ENCODE data around the gene GNRH2. TPM values are rescaled to one million over a fixed set of nuclear protein-coding genes. Genes with fewer than 3 reads are reported as not detected.

The GNRH2 gene
- total RNA-seq, 1 experiment from 2014 or later: not detected

DNA sequence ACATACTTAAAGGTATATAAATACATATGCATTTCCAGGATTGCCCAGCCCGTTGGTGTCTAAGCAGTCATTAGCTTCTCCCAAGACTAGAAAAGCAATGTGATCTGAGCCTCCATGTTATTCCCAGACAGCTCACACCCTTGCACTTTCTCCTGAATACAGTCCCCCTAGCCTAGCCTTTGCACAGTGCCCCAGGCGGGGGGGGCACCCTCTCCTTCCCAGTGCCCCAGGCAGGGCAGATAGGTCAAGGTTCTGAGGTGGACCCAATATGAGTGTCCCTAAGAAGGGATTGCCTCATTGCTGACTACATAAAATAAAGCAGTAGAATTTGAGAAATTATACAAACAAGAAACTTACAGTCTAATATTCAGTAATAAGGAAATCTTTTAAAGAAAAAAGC is 15.4 kb upstream of the GNRH2 start:
- Mint-ChIP-seq H3K36me3 (ENCODE audit: insufficient read depth, unreplicated experiment) (peaks cover 55% of the 10 kb centered on the region), H3K27me3 (ENCODE audit: insufficient read depth, unreplicated experiment) (no peaks in the 10 kb centered on the region), H3K9me3 (ENCODE audit: unreplicated experiment) (no peaks in the 10 kb centered on the region), H3K4me3 (ENCODE audit: unreplicated experiment) (no peak overlapping the region), H3K27ac (ENCODE audit: unreplicated experiment) (no peak overlapping the region), H3K4me1 (ENCODE audit: low read depth, unreplicated experiment) (peaks cover 16% of the 10 kb centered on the region)
- Histone ChIP-seq H3K4me3 (ENCODE audit: low read depth, low read length) (no peak overlapping the region), H3K27me3 (replicated peaks; ENCODE audit: control insufficient read depth, insufficient read depth, low read length) (no peaks in the 10 kb centered on the region), H3K36me3 (ENCODE audit: control insufficient read depth, insufficient read depth, low read length) (peaks cover 7% of the 10 kb centered on the region; the same call in 1 of the 2 replicates), H3K9me3 (no peaks in the 10 kb centered on the region), H3K4me1 (peaks cover 20% of the 10 kb centered on the region)
- intact Hi-C loops (cut with micrococcal nuclease; ENCODE audit: unreplicated experiment): no loop called here
- TF ChIP-seq CTCF (IDR thresholded peaks at IDR 0.05; ENCODE audit: insufficient read depth in 1 of 2, low read depth in 1 of 2, low read length in 1 of 2, severe bottlenecking in 1 of 2, unreplicated experiment in 1 of 2): no peak
- ChIA-PET POLR2A (no interaction called here), CTCF (no interaction called here)
- no TSS peak for BruUV-seq (replicated peaks)
- DNase-seq: no peak

DNA sequence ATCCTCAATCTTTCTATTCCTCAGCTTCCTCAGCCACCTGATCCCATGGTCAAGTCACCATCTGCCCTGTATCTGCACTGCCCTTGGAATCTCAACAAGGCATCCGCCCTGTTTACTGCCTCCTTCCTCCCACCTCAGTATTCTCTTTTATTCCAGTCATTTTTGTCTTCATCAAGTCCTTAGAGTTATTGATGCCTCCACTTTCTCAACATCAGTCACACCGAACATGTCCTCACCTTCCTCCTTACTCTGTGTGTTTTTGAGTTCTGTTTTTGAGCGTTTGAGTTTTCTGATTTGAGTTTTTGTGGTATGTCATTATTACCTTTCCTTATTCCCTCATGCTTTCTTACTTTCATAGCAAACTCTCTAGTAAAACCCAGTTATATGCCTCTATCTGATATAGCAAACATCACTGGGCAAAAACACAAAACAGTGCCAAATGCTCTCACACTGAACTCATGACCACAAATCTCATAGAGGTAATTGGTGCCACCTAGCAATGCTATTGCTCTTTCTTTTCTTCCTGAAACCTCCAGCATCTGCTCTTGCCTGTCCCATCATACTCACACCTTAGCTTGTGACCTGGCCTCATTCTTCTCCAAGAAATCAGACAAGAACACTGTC is 11.8 kb upstream of the GNRH2 start:
- no peaks in the 10 kb centered on the region for H3K4me1 Mint-ChIP-seq (ENCODE audit: low read depth, unreplicated experiment)
- no peak for DNase-seq
- Histone ChIP-seq H3K9me3 (no peaks in the 10 kb centered on the region), H3K36me3 (ENCODE audit: control insufficient read depth, insufficient read depth, low read length) (peaks cover 9% of the 10 kb centered on the region; the same call in 1 of the 2 replicates), H3K27me3 (replicated peaks; ENCODE audit: control insufficient read depth, insufficient read depth, low read length) (no peaks in the 10 kb centered on the region), H3K4me3 (ENCODE audit: low read depth, low read length) (no peak overlapping the region), H3K4me1 (no peaks in the 10 kb centered on the region)
- no peak overlapping the region for H3K4me3 Mint-ChIP-seq (ENCODE audit: unreplicated experiment)
- CTCF ChIA-PET: no interaction called here
- H3K9me3 Mint-ChIP-seq (ENCODE audit: unreplicated experiment): no peaks in the 10 kb centered on the region
- intact Hi-C loops (cut with micrococcal nuclease; ENCODE audit: unreplicated experiment): no loop called here
- peaks cover 20% of the 10 kb centered on the region for H3K36me3 Mint-ChIP-seq (ENCODE audit: insufficient read depth, unreplicated experiment)
- no peak for TF ChIP-seq CTCF (IDR thresholded peaks at IDR 0.05; ENCODE audit: insufficient read depth in 1 of 2, low read depth in 1 of 2, low read length in 1 of 2, severe bottlenecking in 1 of 2, unreplicated experiment in 1 of 2)
- H3K27me3 Mint-ChIP-seq (ENCODE audit: insufficient read depth, unreplicated experiment): no peaks in the 10 kb centered on the region
- POLR2A ChIA-PET: no interaction called here
- no peak overlapping the region for H3K27ac Mint-ChIP-seq (ENCODE audit: unreplicated experiment)
- BruUV-seq (replicated peaks): no TSS peak

- Mint-ChIP-seq H3K4me1 (ENCODE audit: low read depth, unreplicated experiment) (no peaks in the 10 kb centered on the region), H3K36me3 (ENCODE audit: insufficient read depth, unreplicated experiment) (peaks cover 10% of the 10 kb centered on the region), H3K27me3 (ENCODE audit: insufficient read depth, unreplicated experiment) (no peaks in the 10 kb centered on the region), H3K27ac (ENCODE audit: unreplicated experiment) (no peak overlapping the region), H3K9me3 (ENCODE audit: unreplicated experiment) (no peaks in the 10 kb centered on the region), H3K4me3 (ENCODE audit: unreplicated experiment) (no peak overlapping the region)
- H3K27me3 ChIP-seq (replicated peaks; ENCODE audit: control insufficient read depth, insufficient read depth, low read length): no peaks in the 10 kb centered on the region
- ChIA-PET CTCF (interaction anchor here (0.6 kb wide), 1 partner anchor 68 kb away, joined by 6 read pairs; no protein-coding TSS in a partner anchor), POLR2A (no interaction called here)
- no peak overlapping the region for H3K4me3 ChIP-seq (ENCODE audit: low read depth, low read length)
- no peaks in the 10 kb centered on the region for H3K9me3 ChIP-seq
- TF ChIP-seq CTCF (IDR thresholded peaks at IDR 0.05; ENCODE audit: insufficient read depth in 1 of 2, low read depth in 1 of 2, low read length in 1 of 2, severe bottlenecking in 1 of 2, unreplicated experiment in 1 of 2): no peak
- H3K36me3 ChIP-seq (ENCODE audit: control insufficient read depth, insufficient read depth, low read length): peaks cover 6% of the 10 kb centered on the region; the same call in 1 of the 2 replicates
- no TSS peak for BruUV-seq (replicated peaks)
- H3K4me1 ChIP-seq: no peaks in the 10 kb centered on the region
- no peak for DNase-seq
- intact Hi-C loops (cut with micrococcal nuclease; ENCODE audit: unreplicated experiment): no loop called here
Observed at GRCh38 chr20:3032624-3033023, 10.8 kb upstream of the GNRH2 start.

All from Caco-2 (cell line).